HFFc6 (cell line): ENCODE measurements around the gene ACSL3. TPM values are rescaled to one million over a fixed set of nuclear protein-coding genes. Genes with fewer than 3 reads are reported as not detected.

Experiments used
- DNase-seq: peaks from one replicate; pipeline ENCODE4 v3.0.0-alpha.2; 2018
- H3K27ac Mint-ChIP-seq: 2 replicates; pipeline ENCODE4 v1.8.0; 2020; ENCODE audit warnings: mild to moderate bottlenecking, mixed read lengths
- H3K27me3 Mint-ChIP-seq: 2 replicates; pipeline ENCODE4 v1.8.0; 2021; ENCODE audit warnings: mild to moderate bottlenecking, moderate library complexity, mixed read lengths; ENCODE audit not compliant: insufficient read depth
- H3K36me3 Mint-ChIP-seq: 2 replicates; pipeline ENCODE4 v1.8.0; 2021; ENCODE audit warnings: low read depth, mixed read lengths
- H3K4me1 Mint-ChIP-seq: 2 replicates; pipeline ENCODE4 v1.8.0; 2020; ENCODE audit warnings: low read depth, mixed read lengths
- H3K4me3 Mint-ChIP-seq: 2 replicates; pipeline ENCODE4 v1.8.0; 2020; ENCODE audit warnings: mild to moderate bottlenecking, moderate library complexity, mixed read lengths
- H3K9me3 Mint-ChIP-seq: 2 replicates; pipeline ENCODE4 v1.8.0; 2020; ENCODE audit warnings: mild to moderate bottlenecking, mixed read lengths
- CTCF ChIP-seq: fragments of 200-600 bp; sonication (generic); IDR thresholded peaks from 2 replicates; pipeline ENCODE4 v1.5.0; 2021; ENCODE audit warnings: antibody characterized with exemption, mild to moderate bottlenecking
- total RNA-seq, 6 experiments: library from RNA; stranded (reverse); fragmentation: NEBNext Ultra II Directional; extraction: Animal tissue kit (Norgen Biotek cat#: 25700); gene quantifications; 2 replicates in 1 of 6; 3 replicates in 5 of 6; pipeline ENCODE4 v1.2.3, GENCODE V29; 2021

Gene ACSL3
- total RNA-seq, 6 experiments from 2014 or later = 64.5 to 119 (median 87.8) TPM

DNA sequence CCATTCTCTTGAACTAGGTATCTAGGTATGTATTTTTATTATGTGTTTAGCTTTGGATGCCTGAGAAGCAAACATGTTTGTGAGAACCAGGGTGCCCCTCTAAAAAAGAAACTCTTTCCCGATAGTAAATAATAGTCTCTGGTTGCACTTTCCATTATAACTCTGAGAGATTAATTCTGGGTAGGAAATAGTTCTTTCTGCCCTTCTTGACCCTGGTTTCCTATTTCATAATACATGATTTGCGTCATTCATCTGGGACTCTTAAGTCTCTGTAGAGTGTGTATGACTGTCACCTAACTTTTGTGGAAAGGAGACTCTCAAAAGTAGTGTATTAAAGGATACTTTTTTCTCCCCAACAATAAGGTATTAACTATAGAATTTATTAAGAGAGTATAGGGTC, 31.5 kb downstream of the ACSL3 start:
- peaks cover 2% of the 10 kb centered on the region; the same call in 1 of the 2 replicates for H3K27me3 Mint-ChIP-seq

DNA sequence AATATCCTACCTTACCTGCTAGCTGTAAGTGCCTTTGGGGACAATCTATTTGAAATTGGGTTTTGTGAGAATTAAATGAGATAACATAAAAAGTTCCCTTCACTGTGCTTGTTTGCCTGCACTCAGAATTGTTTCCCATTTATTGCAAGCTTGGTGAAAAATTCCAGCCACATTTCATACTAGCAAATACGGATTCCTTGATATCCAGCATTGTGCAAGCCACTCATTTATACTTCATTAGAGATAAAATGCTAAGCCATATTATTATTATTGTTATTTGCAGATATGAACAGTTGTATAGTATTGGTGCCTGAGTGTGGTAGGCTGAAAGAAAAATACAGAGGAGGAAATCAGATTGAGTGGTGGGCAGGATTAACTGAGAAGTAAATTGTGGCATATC, 31.9 kb downstream of the ACSL3 start:
- Mint-ChIP-seq H3K4me3 (peak overlapping the region; percentile 56; the same call in 1 of the 2 replicates), H3K9me3 (no peaks in the 10 kb centered on the region), H3K36me3 (peaks cover 20% of the 10 kb centered on the region), H3K27me3 (peaks cover 2% of the 10 kb centered on the region; the same call in 1 of the 2 replicates), H3K4me1 (peaks cover 50% of the 10 kb centered on the region), H3K27ac (no peak overlapping the region)
- no peak for TF ChIP-seq CTCF
- no peak for DNase-seq

More for the DNA sequence above, 31.5 kb downstream of the ACSL3 start:
- Mint-ChIP-seq H3K27ac (peak overlapping the region; percentile 65), H3K9me3 (no peaks in the 10 kb centered on the region), H3K4me1 (peaks cover 52% of the 10 kb centered on the region), H3K36me3 (peaks cover 20% of the 10 kb centered on the region), H3K4me3 (peak overlapping the region; percentile 56)
- DNase-seq = no peak
- TF ChIP-seq CTCF = no peak

GRCh38 chr2:222893716-222894115, 32.9 kb downstream of the ACSL3 start:
- H3K27ac Mint-ChIP-seq = peak overlapping the region; percentile 20; the same call in 1 of the 2 replicates
- no peaks in the 10 kb centered on the region for H3K9me3 Mint-ChIP-seq
- no peak for DNase-seq
- peaks cover 59% of the 10 kb centered on the region for H3K4me1 Mint-ChIP-seq
- no peak overlapping the region for H3K4me3 Mint-ChIP-seq
- TF ChIP-seq CTCF = no peak
- H3K27me3 Mint-ChIP-seq = peaks cover 5% of the 10 kb centered on the region
- peaks cover 20% of the 10 kb centered on the region for H3K36me3 Mint-ChIP-seq

- Mint-ChIP-seq H3K36me3 (peaks cover 11% of the 10 kb centered on the region), H3K27ac (no peak overlapping the region; the same call in 1 of the 2 replicates), H3K4me3 (no peak overlapping the region)
Observed at GRCh38 chr2:222895144-222895543, 34.3 kb downstream of the ACSL3 start.

DNA sequence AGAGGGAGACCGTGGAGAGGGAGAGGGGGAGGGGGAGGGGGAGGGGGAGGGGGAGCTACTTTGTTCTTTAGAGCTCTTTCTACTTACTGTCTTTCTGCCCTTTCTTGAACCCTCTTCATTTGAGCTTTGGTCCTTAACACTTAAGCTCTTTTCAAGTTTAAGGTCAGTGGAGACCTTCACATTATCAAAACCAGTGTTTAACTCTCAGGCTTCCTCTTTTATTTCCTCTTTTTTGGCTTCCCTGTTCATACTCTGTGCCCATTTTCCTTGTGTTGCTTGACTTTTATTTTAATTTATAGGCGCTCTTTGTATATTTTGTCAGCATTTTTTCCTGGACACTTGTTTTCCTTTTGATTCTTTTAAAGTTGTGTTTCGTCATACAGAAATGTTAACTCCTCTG, 37.1 kb downstream of the ACSL3 start:
- TF ChIP-seq CTCF = no peak
- H3K4me3 Mint-ChIP-seq = no peak overlapping the region
- H3K36me3 Mint-ChIP-seq = peaks cover 18% of the 10 kb centered on the region
- no peak for DNase-seq
- H3K4me1 Mint-ChIP-seq = peaks cover 56% of the 10 kb centered on the region
- no peaks in the 10 kb centered on the region for H3K9me3 Mint-ChIP-seq
- peak overlapping the region; percentile 18; the same call in 1 of the 2 replicates for H3K27ac Mint-ChIP-seq
- H3K27me3 Mint-ChIP-seq = peaks cover 5% of the 10 kb centered on the region

More at GRCh38 chr2:222895144-222895543, 34.3 kb downstream of the ACSL3 start:
- no peak for TF ChIP-seq CTCF
- peaks cover 5% of the 10 kb centered on the region for H3K27me3 Mint-ChIP-seq
- DNase-seq = no peak
- no peaks in the 10 kb centered on the region for H3K9me3 Mint-ChIP-seq
- H3K4me1 Mint-ChIP-seq = peaks cover 59% of the 10 kb centered on the region
